OCI-LY7 (cell line): ENCODE measurements around the gene PRR35.

ENCODE experiments used
- EZH2phosphoT487 ChIP-seq: fragments of 200-600 bp; sonication (generic); IDR thresholded peaks from 2 replicates; pipeline ENCODE4 v1.6.1; 2018; ENCODE audit warnings: low read depth, borderline replicate concordance, mild to moderate bottlenecking, mixed run types, antibody characterized with exemption, low read length, moderate library complexity, mixed read lengths
- TF ChIP-seq, protein P1 (sequence below): fragments of 200-600 bp; sonication (generic); conservative IDR thresholded peaks from 2 replicates; pipeline ENCODE4 v1.5.1; 2014; ENCODE audit warnings: mild to moderate bottlenecking, antibody characterized with exemption, low read length, moderate library complexity, mixed read lengths

DNA sequence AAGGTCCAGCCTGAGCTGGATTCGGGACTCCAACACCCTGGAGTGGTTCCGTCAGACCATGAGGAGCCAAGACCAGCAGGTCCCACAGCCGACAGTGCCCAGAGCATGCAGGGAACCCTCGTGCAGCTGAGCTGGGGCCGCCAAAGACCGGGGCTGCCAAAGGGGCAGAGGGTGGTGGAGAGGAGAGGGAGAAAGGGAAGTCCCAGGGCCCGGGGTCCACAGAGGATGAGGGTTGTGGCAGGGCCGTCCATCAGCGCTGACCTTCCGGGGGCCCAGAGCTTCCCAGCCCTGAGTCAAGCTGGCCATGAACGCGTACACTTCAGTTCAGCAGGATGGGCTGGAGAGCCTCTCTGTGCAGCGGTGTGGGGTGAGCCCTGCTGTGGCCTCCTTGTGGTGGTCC is 39.3 kb upstream of the PRR35 start:
- TF ChIP-seq, protein P1, sequence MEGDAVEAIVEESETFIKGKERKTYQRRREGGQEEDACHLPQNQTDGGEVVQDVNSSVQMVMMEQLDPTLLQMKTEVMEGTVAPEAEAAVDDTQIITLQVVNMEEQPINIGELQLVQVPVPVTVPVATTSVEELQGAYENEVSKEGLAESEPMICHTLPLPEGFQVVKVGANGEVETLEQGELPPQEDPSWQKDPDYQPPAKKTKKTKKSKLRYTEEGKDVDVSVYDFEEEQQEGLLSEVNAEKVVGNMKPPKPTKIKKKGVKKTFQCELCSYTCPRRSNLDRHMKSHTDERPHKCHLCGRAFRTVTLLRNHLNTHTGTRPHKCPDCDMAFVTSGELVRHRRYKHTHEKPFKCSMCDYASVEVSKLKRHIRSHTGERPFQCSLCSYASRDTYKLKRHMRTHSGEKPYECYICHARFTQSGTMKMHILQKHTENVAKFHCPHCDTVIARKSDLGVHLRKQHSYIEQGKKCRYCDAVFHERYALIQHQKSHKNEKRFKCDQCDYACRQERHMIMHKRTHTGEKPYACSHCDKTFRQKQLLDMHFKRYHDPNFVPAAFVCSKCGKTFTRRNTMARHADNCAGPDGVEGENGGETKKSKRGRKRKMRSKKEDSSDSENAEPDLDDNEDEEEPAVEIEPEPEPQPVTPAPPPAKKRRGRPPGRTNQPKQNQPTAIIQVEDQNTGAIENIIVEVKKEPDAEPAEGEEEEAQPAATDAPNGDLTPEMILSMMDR, result no peak
- TF ChIP-seq EZH2phosphoT487, result no peak
